GM21737 (cell line): ENCODE results near the gene EIPR1.

Experiments
- ATAC-seq: cut with Tn5 transposase; IDR thresholded peaks from one replicate; pipeline ENCODE4 v1.9.1; 2021; ENCODE audit warnings: mild to moderate bottlenecking, moderate library complexity; ENCODE audit not compliant: unreplicated experiment

The EIPR1 gene

DNA sequence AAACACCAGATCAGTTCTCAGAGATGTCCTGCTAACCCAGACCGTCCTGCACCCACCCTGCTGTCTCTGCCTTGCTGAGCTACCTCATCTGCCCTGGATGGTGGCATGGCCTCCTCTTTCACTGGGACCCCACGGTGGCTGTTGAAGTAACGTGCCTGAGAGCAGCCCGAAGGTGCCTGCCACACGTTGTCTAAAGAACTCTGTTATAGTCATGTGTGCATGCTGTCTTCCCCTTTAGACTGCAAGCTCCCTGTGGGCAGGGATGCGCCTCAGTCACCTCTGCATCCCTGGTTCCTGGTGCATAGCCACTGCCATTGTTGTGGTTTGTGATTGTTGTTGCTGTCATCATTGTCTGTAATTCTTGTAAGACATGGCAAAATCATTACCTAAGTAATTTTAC lies 235.9 kb downstream of the EIPR1 start:
- no peak for ATAC-seq

DNA sequence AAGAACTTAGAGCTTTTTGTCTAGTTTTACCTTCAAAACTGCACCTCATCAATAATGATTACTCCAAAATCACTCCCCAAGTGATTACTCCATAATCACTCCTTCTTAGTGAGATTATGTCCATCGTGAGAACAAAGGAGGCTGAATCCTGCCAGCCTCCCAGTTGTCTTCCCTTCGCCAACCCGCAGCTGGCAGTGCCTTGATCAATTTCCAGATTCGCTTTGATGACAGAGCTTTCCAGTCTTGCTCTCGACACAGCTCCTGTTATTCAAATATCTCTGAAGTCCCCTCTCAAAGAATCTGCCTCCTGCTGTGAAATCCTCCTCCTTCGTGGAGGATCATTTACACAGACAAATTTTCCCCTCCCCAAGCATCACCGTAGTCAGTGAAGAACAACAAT lies 237.7 kb downstream of the EIPR1 start:
- ATAC-seq = no peak
